Tibial nerve (tissue), 3 donors: ENCODE data around the gene CASP1.

Experiments
- EP300 ChIP-seq, 2 donors: sonication (generic); formaldehyde crosslinking; IDR thresholded peaks; one replicate each; pipeline ENCODE4 v1.6.1; 2017; ENCODE audit warnings: antibody characterized with exemption in 2 of 2, mild to moderate bottlenecking in 1 of 2
- POLR2A ChIP-seq, 2 donors: fragments of 450-650 bp; IDR thresholded peaks; one replicate each; pipeline ENCODE4 v1.6.1; 2017; ENCODE audit warnings: antibody characterized with exemption in 2 of 2, mild to moderate bottlenecking in 2 of 2, moderate library complexity in 2 of 2

DNA sequence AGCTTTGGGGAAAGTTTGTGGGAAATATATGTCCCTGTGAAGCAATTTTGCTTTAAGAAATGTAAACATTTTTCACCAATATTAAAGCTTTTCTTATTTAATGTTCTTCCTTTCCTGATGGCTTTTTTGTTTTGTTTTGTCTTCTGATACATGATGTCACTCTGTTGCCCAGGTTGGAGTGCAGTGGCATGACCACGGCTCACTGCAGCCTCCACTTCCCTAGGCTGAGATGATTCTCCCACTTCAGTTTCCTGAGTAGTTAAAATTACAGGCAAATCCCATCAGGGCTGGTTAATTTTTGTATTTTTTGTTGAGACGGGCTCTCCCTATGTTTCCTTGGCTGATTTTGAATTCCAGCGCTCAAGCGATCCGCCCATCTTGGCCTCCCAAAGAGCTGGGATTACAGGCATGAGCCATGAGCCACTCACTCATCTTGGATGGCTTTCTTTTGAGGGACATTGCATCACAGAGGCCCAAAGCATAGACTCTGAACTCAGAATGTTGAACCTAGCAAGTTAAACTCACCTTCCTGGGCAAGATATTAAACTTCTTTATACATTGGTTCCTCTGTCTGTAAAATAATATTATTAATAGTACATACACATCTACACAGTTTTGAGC, 10.8 kb upstream of the CASP1 start:
- TF ChIP-seq POLR2A (IDR thresholded peaks at IDR 0.05) (no peak), EP300 (IDR thresholded peaks at IDR 0.05) (no peak)
